Measurements from ENCODE around the gene MPZL2. TPM values are rescaled to one million over a fixed set of nuclear protein-coding genes. Genes with fewer than 3 reads are reported as not detected.

The MPZL2 gene
- total RNA-seq, 4 donors from 2014 or later, result 8.7 to 57.0 (median 12.1) TPM

DNA sequence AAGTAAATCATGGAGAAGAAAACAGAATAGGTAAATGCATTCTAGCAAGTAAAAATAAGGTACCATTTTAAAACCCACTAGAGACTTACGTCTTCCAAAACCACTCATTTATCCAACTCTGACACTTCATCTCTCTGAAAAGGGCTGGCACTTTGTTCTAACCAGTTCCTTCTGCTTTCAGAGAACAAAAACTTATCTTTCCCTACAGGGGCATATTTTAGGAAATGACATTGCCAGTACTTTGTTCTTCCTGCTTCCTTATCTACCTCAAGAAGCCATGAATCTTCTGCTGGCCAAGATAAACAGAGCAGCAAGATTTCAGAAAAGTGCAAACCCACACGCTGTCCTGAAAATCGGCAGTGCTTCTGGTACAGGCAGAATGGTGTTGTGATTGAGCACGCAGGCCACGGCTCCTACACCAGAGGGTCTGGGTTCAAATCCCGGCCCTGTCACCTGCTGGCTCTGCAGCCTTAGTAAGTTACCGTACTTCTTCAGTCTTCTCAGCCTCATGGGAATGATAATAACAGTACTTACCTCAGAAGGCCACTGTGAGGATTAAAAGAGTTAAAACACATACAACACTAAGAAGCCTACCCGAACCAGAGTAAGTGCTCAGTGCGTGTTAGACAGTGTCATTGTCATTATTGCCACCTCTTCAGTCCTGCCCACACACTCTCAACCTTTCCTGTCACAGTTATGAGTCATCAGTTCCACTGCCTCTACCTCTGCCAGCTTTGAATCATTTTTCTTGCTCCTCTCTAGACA lies 22.9 kb downstream of the MPZL2 start:
- no peak for TF ChIP-seq POLR2AphosphoS5 (IDR thresholded peaks at IDR 0.05)
- no peak for TF ChIP-seq EP300 (IDR thresholded peaks at IDR 0.05)
- TF ChIP-seq, protein P1, sequence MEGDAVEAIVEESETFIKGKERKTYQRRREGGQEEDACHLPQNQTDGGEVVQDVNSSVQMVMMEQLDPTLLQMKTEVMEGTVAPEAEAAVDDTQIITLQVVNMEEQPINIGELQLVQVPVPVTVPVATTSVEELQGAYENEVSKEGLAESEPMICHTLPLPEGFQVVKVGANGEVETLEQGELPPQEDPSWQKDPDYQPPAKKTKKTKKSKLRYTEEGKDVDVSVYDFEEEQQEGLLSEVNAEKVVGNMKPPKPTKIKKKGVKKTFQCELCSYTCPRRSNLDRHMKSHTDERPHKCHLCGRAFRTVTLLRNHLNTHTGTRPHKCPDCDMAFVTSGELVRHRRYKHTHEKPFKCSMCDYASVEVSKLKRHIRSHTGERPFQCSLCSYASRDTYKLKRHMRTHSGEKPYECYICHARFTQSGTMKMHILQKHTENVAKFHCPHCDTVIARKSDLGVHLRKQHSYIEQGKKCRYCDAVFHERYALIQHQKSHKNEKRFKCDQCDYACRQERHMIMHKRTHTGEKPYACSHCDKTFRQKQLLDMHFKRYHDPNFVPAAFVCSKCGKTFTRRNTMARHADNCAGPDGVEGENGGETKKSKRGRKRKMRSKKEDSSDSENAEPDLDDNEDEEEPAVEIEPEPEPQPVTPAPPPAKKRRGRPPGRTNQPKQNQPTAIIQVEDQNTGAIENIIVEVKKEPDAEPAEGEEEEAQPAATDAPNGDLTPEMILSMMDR (IDR thresholded peaks at IDR 0.05), result no peak
- no peak for TF ChIP-seq POLR2A (IDR thresholded peaks at IDR 0.05)
- peak overlapping the region in 3 of 4 donors; percentile 31 to 54 (median 48) for H3K27ac ChIP-seq
- no peaks in the 10 kb centered on the region for H3K36me3 ChIP-seq
- ATAC-seq, result peak; percentile 57
- no peaks in the 10 kb centered on the region for H3K9me3 ChIP-seq
- H3K4me3 ChIP-seq, result no peak overlapping the region
- 46 to 62% methylated on average over 7 to 9 of the region's 9 CpGs for WGBS, 2 donors (ENCODE audit: low coverage in 1 of 2)
- peaks cover 0 to 8% (median 0%) of the 10 kb centered on the region in 3 donors for H3K4me1 ChIP-seq
- H3K27me3 ChIP-seq, result no peaks in the 10 kb centered on the region

DNA sequence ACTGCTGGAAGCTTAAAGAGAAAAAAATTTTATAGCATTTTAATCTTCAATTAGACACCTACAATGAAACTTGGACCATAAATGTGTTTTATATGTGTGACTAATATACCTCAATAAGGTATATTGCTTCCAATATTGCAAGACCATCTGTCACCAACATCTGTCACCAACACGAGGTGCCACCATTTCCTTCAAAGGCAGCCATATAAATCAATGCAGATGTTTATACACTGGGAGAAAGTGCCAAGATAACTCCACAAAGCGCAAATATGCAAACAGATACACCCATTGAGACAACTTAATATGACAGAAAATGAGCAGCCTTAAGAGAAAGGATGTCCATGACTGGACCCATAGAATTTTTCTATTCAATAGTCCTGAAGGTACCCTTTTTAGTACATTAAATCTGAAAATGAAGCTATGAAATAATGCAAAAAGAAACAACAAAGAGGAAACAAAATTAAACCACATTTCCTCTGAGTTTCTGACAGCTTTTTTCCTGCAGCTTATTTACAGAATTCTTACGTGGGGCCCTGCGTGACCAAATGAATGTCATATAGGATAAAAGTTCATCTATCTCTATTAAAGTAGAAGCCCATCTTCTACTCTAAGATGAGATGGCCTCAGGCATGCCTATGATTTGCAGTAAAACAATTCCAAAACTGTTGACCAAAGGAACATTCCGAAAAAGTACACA lies 24.4 kb downstream of the MPZL2 start:
- Histone ChIP-seq H3K27ac (peak overlapping the region in 1 of 4 donors; percentile 31), H3K9me3 (no peaks in the 10 kb centered on the region), H3K4me1 (peaks cover 0 to 8% (median 0%) of the 10 kb centered on the region in 3 donors), H3K36me3 (no peaks in the 10 kb centered on the region), H3K27me3 (no peaks in the 10 kb centered on the region), H3K4me3 (no peak overlapping the region)
- 74 to 81% methylated on average over 5 of the region's 5 CpGs for WGBS, 2 donors (ENCODE audit: low coverage in 1 of 2)
- TF ChIP-seq, protein P1 (IDR thresholded peaks at IDR 0.05), result no peak
- TF ChIP-seq EP300 (IDR thresholded peaks at IDR 0.05), result no peak
- TF ChIP-seq POLR2A (IDR thresholded peaks at IDR 0.05), result no peak
- TF ChIP-seq POLR2AphosphoS5 (IDR thresholded peaks at IDR 0.05), result no peak
- ATAC-seq, result no peak

DNA sequence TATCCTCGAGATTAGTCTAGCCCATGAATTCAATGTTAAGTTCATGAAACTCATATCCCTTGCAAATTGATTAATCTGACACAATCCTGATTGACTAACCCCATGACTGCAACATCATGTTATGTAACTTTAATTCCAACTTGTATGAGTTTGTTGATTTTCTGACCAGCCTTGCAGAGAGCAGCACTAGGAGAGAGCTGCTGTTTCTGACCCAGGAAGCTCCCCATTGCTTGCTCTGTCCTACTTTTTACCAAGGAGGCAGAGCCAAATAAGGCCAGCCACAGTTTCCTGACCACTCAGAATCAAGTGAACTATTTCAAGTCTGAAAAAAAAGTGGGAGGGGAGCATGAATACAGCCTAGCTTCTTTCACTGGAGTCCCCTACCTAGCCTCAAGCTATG lies 25.2 kb downstream of the MPZL2 start:
- Histone ChIP-seq H3K4me1 (peaks cover 0 to 8% (median 0%) of the 10 kb centered on the region in 3 donors), H3K27ac (no peak overlapping the region), H3K36me3 (no peaks in the 10 kb centered on the region), H3K27me3 (no peaks in the 10 kb centered on the region), H3K4me3 (no peak overlapping the region), H3K9me3 (no peaks in the 10 kb centered on the region)
- TF ChIP-seq EP300 (IDR thresholded peaks at IDR 0.05) (no peak), POLR2A (IDR thresholded peaks at IDR 0.05) (no peak), POLR2AphosphoS5 (IDR thresholded peaks at IDR 0.05) (no peak)
- TF ChIP-seq, protein P1 (IDR thresholded peaks at IDR 0.05), result no peak
- 80 to 83% methylated on average over 1 of the region's 1 CpG for WGBS, 2 donors (ENCODE audit: low coverage in 1 of 2)
- ATAC-seq, result no peak

DNA sequence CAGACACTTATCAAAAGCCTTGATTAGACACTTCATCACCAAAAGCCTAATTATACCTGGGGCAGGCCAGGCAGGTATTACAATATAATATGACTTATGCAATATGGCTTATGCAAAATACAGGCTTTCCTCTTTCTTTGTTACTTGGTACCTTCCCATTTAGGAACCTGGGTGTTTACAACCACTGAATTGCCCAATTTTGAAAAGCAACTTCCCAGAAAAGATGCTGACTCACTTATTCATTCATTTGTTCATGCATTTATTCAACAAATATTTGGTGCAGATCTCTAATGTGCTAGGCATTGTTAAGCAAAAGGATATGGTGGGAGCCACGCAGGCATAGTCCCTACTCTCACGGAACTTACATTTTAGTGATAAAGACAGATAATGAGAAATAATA lies 25.7 kb downstream of the MPZL2 start:
- Histone ChIP-seq H3K27me3 (no peaks in the 10 kb centered on the region), H3K9me3 (no peaks in the 10 kb centered on the region), H3K4me3 (no peak overlapping the region), H3K27ac (no peak overlapping the region), H3K4me1 (peaks cover 0 to 8% (median 0%) of the 10 kb centered on the region in 3 donors), H3K36me3 (no peaks in the 10 kb centered on the region)
- TF ChIP-seq, protein P1 (IDR thresholded peaks at IDR 0.05), result no peak
- TF ChIP-seq EP300 (IDR thresholded peaks at IDR 0.05) (no peak), POLR2A (IDR thresholded peaks at IDR 0.05) (no peak), POLR2AphosphoS5 (IDR thresholded peaks at IDR 0.05) (no peak)
- no peak for ATAC-seq
- WGBS, 2 donors (ENCODE audit: low coverage in 1 of 2), result 93% methylated on average over 2 of the region's 2 CpGs
